Psoas muscle (tissue), 8 donors: ENCODE measurements around the gene TLCD3B. TPM values are rescaled to one million over a fixed set of nuclear protein-coding genes. Genes with fewer than 3 reads are reported as not detected.

Experiments used
- ATAC-seq, 4 donors: fragments of 200-7000 bp; cut with Tn5 transposase; one replicate each; pipeline ENCODE4 v1.9.1; 2020; ENCODE audit warnings: moderate library complexity in 3 of 4, mild to moderate bottlenecking in 2 of 4
- DNase-seq, 2 donors: peaks; one replicate each; pipeline ENCODE4 v3.0.0-alpha.2; 2020
- H3K27ac ChIP-seq: fragments of 200-600 bp; one replicate; pipeline ENCODE4 v1.8.0; 2022
- H3K27me3 ChIP-seq, 3 donors: fragments of 200-600 bp in 1 of 3; one replicate each; pipeline versions ENCODE4 v1.6.1 to v1.8.0; 2013 to 2022; ENCODE audit warnings: low read length in 2 of 3, mild to moderate bottlenecking in 2 of 3, moderate library complexity in 1 of 3; ENCODE audit not compliant: insufficient read depth in 3 of 3
- H3K36me3 ChIP-seq, 2 donors: fragments of 200-600 bp in 1 of 2; one replicate each; pipeline versions ENCODE4 v1.6.1 to v1.8.0; 2013 to 2022; ENCODE audit warnings: low read depth in 1 of 2, mild to moderate bottlenecking in 1 of 2, moderate library complexity in 1 of 2; ENCODE audit not compliant: insufficient read depth in 1 of 2
- H3K4me1 ChIP-seq: fragments of 200-600 bp; one replicate; pipeline ENCODE4 v1.8.0; 2022
- H3K4me3 ChIP-seq: fragments of 200-600 bp; one replicate; pipeline ENCODE4 v1.8.0; 2022; ENCODE audit warnings: mild to moderate bottlenecking
- H3K9me3 ChIP-seq: fragments of 200-600 bp; one replicate; pipeline ENCODE4 v1.8.0; 2022
- CTCF ChIP-seq: fragments of 200-600 bp; IDR thresholded peaks from one replicate; pipeline ENCODE4 v1.8.0; 2022; ENCODE audit warnings: antibody characterized with exemption
- WGBS, 3 donors: extraction: QIAGEN DNeasy Blood & Tissue Kit; methylation state at CpG; one replicate each; pipeline versions ENCODE4 v1.1.6 to v1.1.7; 2013; 5-methylcytosine and 5-hydroxymethylcytosine counted together
- intact Hi-C, 2 donors: fragments of 100-400 bp; cut with DNase I; formaldehyde crosslinking; loops; one replicate each; pipeline versions ENCODE4 v1.11.0 to v1.14.2; 2022
- polyA plus RNA-seq, 3 donors: library from polyadenylated mRNA; stranded (reverse); fragments of 200-250 nt; gene quantifications; one replicate each; pipeline ENCODE4 v1.2.3, GENCODE V29; 2013
- total RNA-seq, 4 donors: library from RNA; stranded (reverse); fragmentation: NEBNext Ultra II Directional in 2 of 4; extraction: Animal tissue kit (Norgen Biotek cat#: 25700) in 2 of 4; gene quantifications; one replicate each; pipeline versions ENCODE4 v1.2.1 to v1.2.4, GENCODE V29; 2021 to 2023
- donor health status: healthy with polysubstance abuse.
- donor health status: DM: no; HTN: no; CAD: no; lungs with moderate emphysema.
- donor health status: Bipolar disorder and iron deficiency.
- donor health status: healthy.
- donor health status: DM: yes; HTN: yes; CAD: no.
- donor health status: DM: no; HTN: no; CAD: no.
- donor health status: DM: no; HTN: no; CAD: no.
- donor health status: DM: yes; HTN: yes; CAD: no.

TLCD3B gene
- total and polyA plus RNA-seq, 7 donors, result 0.13 to 1.9 (median 0.22) TPM

DNA sequence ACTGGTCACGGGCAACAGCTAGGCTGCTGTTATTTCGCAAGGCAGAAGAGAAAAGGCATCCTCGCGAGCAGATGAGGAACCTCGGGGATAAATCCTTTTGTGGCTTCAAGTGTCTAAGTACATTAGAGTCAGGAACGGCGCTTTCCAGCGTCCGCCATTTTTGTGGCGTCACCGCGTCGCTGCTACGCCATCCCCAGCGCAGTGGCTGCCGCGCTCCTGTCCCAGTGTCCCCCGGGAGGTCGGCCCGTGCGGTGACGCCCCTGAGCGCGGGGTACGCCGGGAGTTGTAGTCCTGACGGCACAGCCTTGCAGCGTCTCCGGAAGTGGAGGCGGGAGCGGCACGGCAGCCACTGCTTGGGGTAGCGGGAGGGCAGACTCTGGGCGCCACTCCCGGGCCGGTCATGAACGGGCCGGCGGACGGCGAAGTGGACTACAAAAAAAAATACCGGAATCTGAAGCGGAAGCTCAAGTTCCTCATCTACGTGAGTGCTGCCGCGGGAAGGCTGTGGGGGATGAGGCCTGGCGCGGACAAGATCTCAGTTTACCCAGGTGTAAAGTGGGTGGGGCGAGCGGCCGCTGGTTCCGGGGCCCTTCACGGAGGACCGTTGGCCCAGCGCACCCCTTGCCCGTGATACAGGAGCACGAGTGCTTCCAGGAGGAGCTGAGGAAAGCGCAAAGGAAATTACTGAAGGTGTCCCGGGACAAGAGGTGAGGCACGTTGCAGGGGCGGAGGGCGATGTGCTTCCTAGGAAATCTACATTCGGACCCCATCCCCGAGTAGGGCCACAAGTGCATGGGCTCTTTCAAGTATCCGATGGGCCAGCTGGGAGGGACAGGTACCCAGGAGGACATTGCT is 34.9 kb downstream of the TLCD3B start, which contains the start of gene INO80E:
TSS of gene INO80E (plus strand) at position 331 of the 855 bp plus-strand sequence. CDS start at position 401, 70 bp downstream.
- peaks cover 21% of the 10 kb centered on the region for H3K4me1 ChIP-seq
- no peak for TF ChIP-seq CTCF
- H3K4me3 ChIP-seq, result peak within 1 kb of the TSS; percentile 86
- H3K9me3 ChIP-seq, result no peaks in the 10 kb centered on the region
- H3K27me3 ChIP-seq, result no peaks in the 10 kb centered on the region
- peaks cover 3 to 61% of the 10 kb centered on the region in 2 donors for H3K36me3 ChIP-seq
- DNase-seq (peak; percentile 99 to 100), ATAC-seq (peak; percentile 98 to 99 (median 98))
- H3K27ac ChIP-seq, result peak within 1 kb of the TSS; percentile 99
- whole genome bisulfite sequencing, 3 donors, result 0% methylated on average over 64 to 65 of the region's 65 CpGs
- intact Hi-C loops, result loop anchor here in 1 of 2 donors (2.0 kb wide), 1 partner anchor 21 kb away; no protein-coding TSS in a partner anchor

- no peak for TF ChIP-seq CTCF
- Histone ChIP-seq H3K4me1 (peaks cover 21% of the 10 kb centered on the region), H3K4me3 (peak within 1 kb of the TSS; percentile 86), H3K27ac (peak within 1 kb of the TSS; percentile 99), H3K27me3 (no peaks in the 10 kb centered on the region), H3K36me3 (peaks cover 3 to 61% of the 10 kb centered on the region in 2 donors), H3K9me3 (no peaks in the 10 kb centered on the region)
- WGBS, 3 donors, result 0 to 1% (median 0%) methylated on average over 48 to 53 of the region's 53 CpGs
- peak; percentile 78 to 88 (median 82) for ATAC-seq
- intact Hi-C loops, result loop anchor here in 1 of 2 donors (2.0 kb wide), 1 partner anchor 21 kb away; no protein-coding TSS in a partner anchor
- DNase-seq, result peak; percentile 90 to 95
Observed at GRCh38 chr16:29995324-29995910, 35.7 kb downstream of the TLCD3B start, which contains the start of gene HIRIP3. Gene HIRIP3, minus strand, starts transcription at chr16:29995617. Its CDS starts 12 bp downstream, at chr16:29995605.

DNA sequence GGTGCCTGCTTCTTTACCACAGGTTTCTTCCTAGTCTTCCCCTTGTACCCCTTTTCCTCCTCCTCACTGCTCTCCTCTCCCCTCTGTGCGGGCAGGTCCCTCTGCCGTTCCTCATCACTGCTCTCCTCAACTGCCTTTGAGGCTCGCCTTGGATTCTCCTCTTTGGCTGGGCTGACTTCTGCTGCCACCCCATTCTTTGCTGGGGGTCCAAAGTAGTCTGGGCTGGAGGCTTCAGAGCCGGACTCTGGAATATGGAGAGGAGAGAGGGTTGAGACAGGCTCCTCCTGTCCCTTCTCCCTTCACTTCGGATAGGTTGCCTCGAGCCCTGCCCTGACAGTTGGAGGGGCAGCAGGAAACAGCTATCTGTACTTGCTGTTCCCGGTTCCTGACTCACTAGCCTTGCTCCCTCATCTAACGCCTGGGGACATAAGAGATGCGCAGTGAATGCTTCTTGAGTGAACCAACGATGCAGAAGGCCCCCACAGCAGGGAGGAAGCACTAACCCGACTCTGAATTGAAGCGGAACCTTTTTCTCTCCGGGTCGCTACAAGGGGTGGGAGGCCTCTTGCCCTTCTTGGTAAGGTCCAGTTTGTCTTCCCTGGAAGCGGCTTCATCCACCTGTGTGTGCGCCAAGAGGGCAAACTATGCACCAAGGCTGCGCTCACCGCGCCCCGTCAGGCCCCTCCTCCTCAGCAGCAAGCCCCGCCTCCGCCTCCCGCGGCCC is 36.3 kb downstream of the TLCD3B start:
- ATAC-seq, result peak; percentile 26 to 55 (median 42)
- intact Hi-C loops, result loop anchor here (1.0 to 2.0 kb wide), 2 partner anchors 18 to 20 kb away; no protein-coding TSS in a partner anchor
- DNase-seq, result peak in 1 of 2 donors; percentile 41
- H3K9me3 ChIP-seq, result no peaks in the 10 kb centered on the region
- H3K27ac ChIP-seq, result peak overlapping the region; percentile 99
- H3K4me1 ChIP-seq, result peaks cover 21% of the 10 kb centered on the region
- H3K36me3 ChIP-seq, result peaks cover 3 to 61% of the 10 kb centered on the region in 2 donors
- H3K4me3 ChIP-seq, result peak overlapping the region; percentile 86
- 8 to 10% (median 8%) methylated on average over 24 of the region's 24 CpGs for WGBS, 3 donors
- TF ChIP-seq CTCF, result no peak
- no peaks in the 10 kb centered on the region for H3K27me3 ChIP-seq

- Histone ChIP-seq H3K4me1 (peaks cover 21% of the 10 kb centered on the region), H3K9me3 (no peaks in the 10 kb centered on the region), H3K4me3 (peak overlapping the region; percentile 86), H3K27ac (peak overlapping the region; percentile 99), H3K27me3 (no peaks in the 10 kb centered on the region), H3K36me3 (peaks cover 3 to 61% of the 10 kb centered on the region in 2 donors)
- 79 to 91% (median 82%) methylated on average over 9 of the region's 9 CpGs for WGBS, 3 donors
- TF ChIP-seq CTCF, result no peak
- intact Hi-C loops, result loop anchor here (1.0 to 2.0 kb wide), 2 partner anchors 18 to 19 kb away; no protein-coding TSS in a partner anchor
- ATAC-seq (no peak), DNase-seq (no peak)
Observed at GRCh38 chr16:29993903-29994599, 37.0 kb downstream of the TLCD3B start.
